ENCODE data around the gene PPBP.

The PPBP gene, protein sequence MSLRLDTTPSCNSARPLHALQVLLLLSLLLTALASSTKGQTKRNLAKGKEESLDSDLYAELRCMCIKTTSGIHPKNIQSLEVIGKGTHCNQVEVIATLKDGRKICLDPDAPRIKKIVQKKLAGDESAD

DNA sequence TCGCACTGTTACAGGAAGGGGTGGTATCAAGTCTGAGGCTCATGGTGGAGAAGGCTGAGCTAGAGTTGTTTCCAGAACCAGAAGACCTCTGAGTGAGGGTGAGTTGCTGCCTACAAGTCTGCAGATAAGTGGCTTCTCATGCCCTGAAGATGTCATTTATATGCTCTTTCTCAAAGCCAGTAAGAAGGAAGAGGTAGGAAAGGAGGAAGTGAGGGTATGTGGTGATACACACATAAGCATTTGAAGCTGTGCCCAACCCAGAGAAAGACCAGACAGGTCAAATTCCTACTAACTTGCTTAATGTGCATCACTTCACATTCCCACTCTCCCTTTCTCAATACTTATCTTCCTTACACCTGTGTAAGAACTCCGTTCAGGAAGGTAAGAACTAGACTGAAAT lies at the start of gene PPBP:
Gene PPBP (minus strand): TSS at position 130 of the 400 bp plus-strand sequence. CDS start 87 bp downstream, at position 43.
- H3K27me3 Mint-ChIP-seq = no peaks in the 10 kb centered on the region
- H3K36me3 Mint-ChIP-seq (ENCODE audit: insufficient read depth) = no peaks in the 10 kb centered on the region
- no peaks in the 10 kb centered on the region for H3K4me1 Mint-ChIP-seq
- H3K9me3 Mint-ChIP-seq = no peaks in the 10 kb centered on the region
- ATAC-seq (replicated peaks; ENCODE audit: extremely low read depth, poor library complexity, severe bottlenecking) (no peak), DNase-seq (ENCODE audit: low spot score in 2 of 2) (no peak)
- no peak within 1 kb of the TSS for H3K27ac Mint-ChIP-seq (ENCODE audit: low read depth)
- no peak within 1 kb of the TSS for H3K4me3 Mint-ChIP-seq

DNA sequence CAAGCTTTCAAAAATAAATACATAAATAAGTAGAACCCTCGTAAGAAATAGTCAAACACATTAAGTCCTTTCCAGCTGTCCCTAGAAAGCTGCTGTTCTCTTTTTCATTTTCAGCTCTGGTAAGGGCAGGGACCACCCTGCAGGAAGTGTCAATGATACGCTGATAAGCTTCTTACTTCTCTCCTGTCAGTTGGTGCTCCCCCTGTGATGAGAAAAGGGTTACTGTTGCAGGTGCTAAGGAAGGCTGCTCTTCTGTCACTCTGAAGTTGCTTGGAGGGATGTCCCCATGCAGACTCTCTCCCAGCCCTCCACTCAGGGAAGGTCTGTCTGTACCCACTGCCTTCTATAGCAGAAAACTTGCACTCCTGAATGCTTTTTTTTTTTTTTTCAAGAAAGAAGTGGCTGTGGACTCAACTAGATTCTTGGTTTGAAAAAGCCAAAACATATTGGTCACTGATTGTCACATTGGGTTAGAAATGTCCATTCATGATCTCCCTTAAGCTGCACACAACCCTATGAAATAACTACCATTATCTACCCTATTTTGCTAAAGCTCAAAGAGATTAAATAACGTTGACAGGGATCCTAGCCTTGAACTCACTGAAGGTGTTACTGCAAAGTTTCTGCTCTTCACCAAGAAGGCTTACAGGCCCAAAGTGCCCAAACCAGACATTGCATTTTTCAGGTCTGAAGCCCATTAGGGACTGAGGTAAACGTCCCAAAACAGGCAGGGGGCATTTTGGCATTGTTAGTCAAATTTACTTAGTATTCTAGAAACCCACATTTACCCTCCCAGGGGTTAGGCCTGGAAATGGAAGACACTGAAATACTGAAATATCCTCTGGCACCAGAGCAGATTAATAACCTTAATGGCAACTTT lies 49.3 kb upstream of the PPBP start:
- Mint-ChIP-seq H3K27ac (ENCODE audit: low read depth) (no peak overlapping the region), H3K36me3 (ENCODE audit: insufficient read depth) (peaks cover 3% of the 10 kb centered on the region), H3K9me3 (peaks cover 5% of the 10 kb centered on the region), H3K27me3 (peaks cover 46% of the 10 kb centered on the region), H3K4me1 (peaks cover 14% of the 10 kb centered on the region), H3K4me3 (peak overlapping the region; percentile 67)
- DNase-seq (ENCODE audit: low spot score in 2 of 2) (no peak), ATAC-seq (replicated peaks; ENCODE audit: extremely low read depth, poor library complexity, severe bottlenecking) (no peak)

DNA sequence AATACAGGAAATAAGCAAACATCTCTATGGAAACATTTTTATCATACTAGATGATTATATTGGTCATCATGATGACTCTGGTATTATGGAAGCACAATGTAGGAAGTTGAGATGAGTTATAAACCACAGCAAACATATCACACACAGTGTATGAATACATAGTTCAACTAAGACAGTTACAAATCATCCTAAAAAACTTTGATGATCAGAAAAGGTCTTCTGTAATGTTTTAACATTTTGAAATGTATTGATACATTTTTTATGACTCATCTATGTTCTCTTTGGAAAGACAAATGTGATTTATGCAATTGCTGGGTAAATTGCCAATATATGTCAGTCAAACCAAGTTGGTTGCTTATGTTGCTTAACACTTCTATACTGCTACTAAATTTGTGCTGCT lies 45.7 kb upstream of the PPBP start:
- H3K9me3 Mint-ChIP-seq = peaks cover 7% of the 10 kb centered on the region
- H3K27ac Mint-ChIP-seq (ENCODE audit: low read depth) = no peak overlapping the region
- ATAC-seq (replicated peaks; ENCODE audit: extremely low read depth, poor library complexity, severe bottlenecking) (no peak), DNase-seq (ENCODE audit: low spot score in 2 of 2) (no peak)
- no peak overlapping the region for H3K4me3 Mint-ChIP-seq
- H3K36me3 Mint-ChIP-seq (ENCODE audit: insufficient read depth) = peaks cover 3% of the 10 kb centered on the region
- peaks cover 5% of the 10 kb centered on the region for H3K4me1 Mint-ChIP-seq
- peaks cover 16% of the 10 kb centered on the region for H3K27me3 Mint-ChIP-seq

DNA sequence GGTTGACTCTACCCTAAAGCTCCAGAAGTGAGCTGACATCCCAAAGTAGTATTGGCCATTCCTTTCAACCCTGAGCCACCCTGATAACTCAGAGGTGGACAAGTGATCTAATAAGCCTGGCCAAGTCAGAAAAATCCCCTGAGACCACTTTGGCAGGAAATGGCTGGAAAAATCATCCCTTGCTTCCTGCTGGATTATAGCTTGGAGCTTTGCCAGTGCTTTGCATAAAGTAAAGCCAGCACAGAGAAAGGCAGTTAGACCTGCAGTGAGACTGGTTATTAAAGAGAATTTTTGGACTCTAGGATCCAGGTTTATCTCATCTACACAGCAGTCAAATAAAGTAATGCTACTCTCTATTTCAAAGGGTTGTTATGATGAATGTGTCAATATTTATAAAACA lies 44.1 kb upstream of the PPBP start:
- ATAC-seq (replicated peaks; ENCODE audit: extremely low read depth, poor library complexity, severe bottlenecking) (no peak), DNase-seq (ENCODE audit: low spot score in 2 of 2) (no peak)
- H3K4me3 Mint-ChIP-seq = no peak overlapping the region

DNA sequence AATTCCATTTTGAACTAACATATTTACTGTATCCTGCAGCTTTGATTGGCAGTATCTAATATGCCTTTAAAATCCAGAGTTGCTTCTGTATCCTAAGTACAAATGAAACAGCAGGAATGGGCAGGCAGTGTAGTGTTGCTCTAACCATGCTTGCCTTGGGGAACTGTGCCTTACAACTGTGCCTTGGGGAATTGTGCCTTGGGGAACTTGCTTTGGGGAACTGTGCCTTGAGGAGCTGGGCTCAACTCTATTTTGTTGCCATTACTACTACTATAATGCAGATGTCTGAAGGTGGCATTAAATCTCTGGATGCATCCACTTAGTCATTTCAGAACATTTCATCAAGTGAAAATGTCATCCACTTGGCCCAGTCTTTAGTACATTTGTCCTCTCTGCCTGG lies 43.6 kb upstream of the PPBP start:
- DNase-seq (ENCODE audit: low spot score in 2 of 2) = no peak
- H3K27me3 Mint-ChIP-seq = no peaks in the 10 kb centered on the region

More for the DNA sequence above, 44.1 kb upstream of the PPBP start:
- Mint-ChIP-seq H3K27me3 (peaks cover under 1% of the 10 kb centered on the region), H3K9me3 (peaks cover 13% of the 10 kb centered on the region), H3K4me1 (no peaks in the 10 kb centered on the region), H3K36me3 (ENCODE audit: insufficient read depth) (no peaks in the 10 kb centered on the region), H3K27ac (ENCODE audit: low read depth) (no peak overlapping the region)

DNA sequence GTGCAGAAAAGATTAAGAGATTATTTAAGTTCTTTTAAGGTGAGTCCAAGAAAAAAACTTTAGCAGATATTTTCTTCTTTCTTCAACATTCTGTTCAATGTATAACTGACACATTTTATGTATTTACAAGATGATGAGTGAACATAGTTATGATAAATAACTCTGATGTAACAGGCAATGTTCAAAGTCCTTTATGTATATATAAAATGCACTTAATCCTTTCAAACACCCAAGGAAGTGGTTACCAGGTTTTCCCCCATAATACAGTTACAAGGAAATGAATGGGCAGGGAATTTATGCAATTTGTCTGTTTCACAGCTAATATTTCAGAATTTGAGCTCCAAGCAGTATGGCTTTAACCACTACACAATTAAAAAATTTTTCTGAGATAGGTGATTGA lies 42.3 kb upstream of the PPBP start:
- no peaks in the 10 kb centered on the region for H3K27me3 Mint-ChIP-seq
- no peak overlapping the region for H3K4me3 Mint-ChIP-seq
- no peaks in the 10 kb centered on the region for H3K36me3 Mint-ChIP-seq (ENCODE audit: insufficient read depth)
- ATAC-seq (replicated peaks; ENCODE audit: extremely low read depth, poor library complexity, severe bottlenecking) (no peak), DNase-seq (ENCODE audit: low spot score in 2 of 2) (no peak)
- H3K27ac Mint-ChIP-seq (ENCODE audit: low read depth) = no peak overlapping the region
- no peaks in the 10 kb centered on the region for H3K4me1 Mint-ChIP-seq
- H3K9me3 Mint-ChIP-seq = peaks cover 13% of the 10 kb centered on the region

More for the DNA sequence above, 43.6 kb upstream of the PPBP start:
- Mint-ChIP-seq H3K4me3 (no peak overlapping the region), H3K4me1 (no peaks in the 10 kb centered on the region), H3K27ac (ENCODE audit: low read depth) (no peak overlapping the region), H3K9me3 (peaks cover 13% of the 10 kb centered on the region), H3K36me3 (ENCODE audit: insufficient read depth) (no peaks in the 10 kb centered on the region)
- ATAC-seq (replicated peaks; ENCODE audit: extremely low read depth, poor library complexity, severe bottlenecking) = no peak

DNA sequence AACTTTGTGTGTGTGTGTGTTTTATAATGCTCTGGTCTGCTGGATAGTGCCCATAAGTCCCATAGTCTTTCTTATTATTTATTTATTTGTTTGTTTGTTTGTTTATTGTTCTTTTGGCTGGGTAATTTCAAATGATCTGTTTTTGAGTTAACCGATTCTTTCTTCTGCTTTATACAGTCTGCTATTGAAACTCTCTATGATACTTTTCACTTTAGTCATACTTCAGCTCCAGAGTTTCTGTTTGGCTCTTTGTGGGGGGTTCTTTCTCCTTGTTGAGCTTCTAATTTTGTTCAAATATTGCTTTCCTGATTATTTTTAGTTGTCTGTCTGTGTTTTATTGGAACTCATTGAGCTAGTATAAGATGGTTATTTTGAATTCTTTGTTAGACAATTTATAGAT lies 40.5 kb upstream of the PPBP start:
- Mint-ChIP-seq H3K36me3 (ENCODE audit: insufficient read depth) (no peaks in the 10 kb centered on the region), H3K9me3 (peaks cover 13% of the 10 kb centered on the region), H3K27me3 (no peaks in the 10 kb centered on the region), H3K4me1 (no peaks in the 10 kb centered on the region), H3K4me3 (no peak overlapping the region), H3K27ac (ENCODE audit: low read depth) (no peak overlapping the region)
- ATAC-seq (replicated peaks; ENCODE audit: extremely low read depth, poor library complexity, severe bottlenecking) = no peak
- DNase-seq (ENCODE audit: low spot score in 2 of 2) = no peak

DNA sequence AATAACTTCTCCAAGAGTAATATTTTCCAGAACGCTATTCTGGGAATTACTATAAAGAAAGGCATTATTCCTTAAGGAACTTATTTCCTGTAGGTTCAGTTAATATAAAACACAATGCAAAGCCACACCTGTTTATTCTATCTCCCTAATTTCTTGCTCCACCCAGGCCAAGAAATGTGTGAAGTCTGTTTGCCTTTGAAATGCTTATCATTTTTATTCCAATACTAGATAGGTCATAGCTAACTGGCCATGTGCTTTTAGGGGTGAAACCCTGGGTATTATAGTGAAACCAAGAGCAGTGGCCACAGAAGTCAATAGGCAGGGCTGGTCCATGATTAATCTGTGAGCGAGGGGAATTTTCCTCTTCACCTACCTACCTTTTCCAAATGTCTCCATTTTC lies 35.7 kb upstream of the PPBP start:
- no peak overlapping the region for H3K4me3 Mint-ChIP-seq
- ATAC-seq (replicated peaks; ENCODE audit: extremely low read depth, poor library complexity, severe bottlenecking) = no peak
- no peaks in the 10 kb centered on the region for H3K4me1 Mint-ChIP-seq
- H3K9me3 Mint-ChIP-seq = peaks cover 5% of the 10 kb centered on the region
- no peak overlapping the region for H3K27ac Mint-ChIP-seq (ENCODE audit: low read depth)
- no peak for DNase-seq (ENCODE audit: low spot score in 2 of 2)
- no peaks in the 10 kb centered on the region for H3K27me3 Mint-ChIP-seq
- H3K36me3 Mint-ChIP-seq (ENCODE audit: insufficient read depth) = no peaks in the 10 kb centered on the region

DNA sequence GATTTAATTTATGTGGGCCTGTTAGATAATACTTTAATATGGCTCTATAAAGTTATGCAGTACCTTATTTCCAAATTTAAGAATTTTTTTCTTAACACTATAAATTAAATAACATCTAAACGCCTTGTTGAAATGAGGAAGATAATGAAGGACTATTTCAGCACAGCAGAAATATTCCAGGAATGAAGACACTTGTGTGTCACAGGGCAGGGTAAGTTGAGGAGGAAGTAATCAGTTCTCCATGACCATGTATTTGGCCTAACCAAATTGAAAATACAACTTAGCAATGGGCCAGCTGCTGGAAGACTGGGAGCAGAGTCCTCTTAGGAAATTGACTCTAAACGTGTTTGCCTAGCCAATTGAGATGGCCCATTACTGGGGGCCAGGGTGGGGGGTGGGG lies 33.6 kb upstream of the PPBP start:
- Mint-ChIP-seq H3K27ac (ENCODE audit: low read depth) (no peak overlapping the region), H3K36me3 (ENCODE audit: insufficient read depth) (no peaks in the 10 kb centered on the region), H3K9me3 (no peaks in the 10 kb centered on the region), H3K4me1 (no peaks in the 10 kb centered on the region), H3K27me3 (no peaks in the 10 kb centered on the region), H3K4me3 (no peak overlapping the region)
- DNase-seq (ENCODE audit: low spot score in 2 of 2) (no peak), ATAC-seq (replicated peaks; ENCODE audit: extremely low read depth, poor library complexity, severe bottlenecking) (no peak)

DNA sequence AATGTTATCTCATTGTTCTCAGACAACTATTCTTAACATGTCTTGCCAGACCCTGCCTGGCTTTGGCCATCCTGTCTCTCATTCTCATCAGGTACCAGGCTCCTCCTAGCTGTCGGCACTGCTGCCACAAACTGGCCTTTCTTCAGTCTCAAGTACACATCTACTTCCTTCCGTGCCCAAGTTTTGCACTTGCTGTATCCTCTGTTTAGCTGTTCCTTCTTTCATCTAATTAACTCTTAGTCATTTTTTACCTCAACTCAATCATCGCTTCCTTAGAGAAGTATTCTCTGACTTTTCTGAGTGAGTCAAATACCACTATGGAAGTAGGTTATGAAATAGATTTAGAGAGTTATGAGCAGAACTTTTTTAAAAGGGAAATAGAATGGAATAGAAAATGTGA lies 30.8 kb upstream of the PPBP start:
- DNase-seq (ENCODE audit: low spot score in 2 of 2) (no peak), ATAC-seq (replicated peaks; ENCODE audit: extremely low read depth, poor library complexity, severe bottlenecking) (no peak)
- Mint-ChIP-seq H3K27me3 (no peaks in the 10 kb centered on the region), H3K4me3 (no peak overlapping the region), H3K4me1 (no peaks in the 10 kb centered on the region), H3K27ac (ENCODE audit: low read depth) (no peak overlapping the region), H3K36me3 (ENCODE audit: insufficient read depth) (no peaks in the 10 kb centered on the region), H3K9me3 (no peaks in the 10 kb centered on the region)

DNA sequence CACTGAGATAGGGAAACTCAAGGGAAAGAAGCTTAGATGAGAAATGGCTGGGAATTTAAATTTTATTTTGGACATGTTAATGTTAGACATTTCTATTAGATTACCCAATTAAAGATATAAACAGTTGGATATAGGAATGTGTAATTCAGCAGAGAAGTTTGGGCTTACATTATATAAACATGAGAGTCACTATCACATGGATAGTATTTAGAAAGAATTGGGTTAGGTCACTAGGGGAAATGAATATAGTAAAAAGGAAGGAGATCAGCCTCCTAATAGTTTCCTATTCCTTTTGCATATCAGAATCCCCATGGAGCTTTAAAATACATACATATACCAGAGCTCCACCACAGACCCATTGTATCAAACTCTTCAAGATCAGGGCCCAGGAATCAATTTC lies 30.1 kb upstream of the PPBP start:
- no peak overlapping the region for H3K4me3 Mint-ChIP-seq
- DNase-seq (ENCODE audit: low spot score in 2 of 2) (no peak), ATAC-seq (replicated peaks; ENCODE audit: extremely low read depth, poor library complexity, severe bottlenecking) (no peak)
- peak overlapping the region; percentile 85 for H3K27ac Mint-ChIP-seq (ENCODE audit: low read depth)
- no peaks in the 10 kb centered on the region for H3K36me3 Mint-ChIP-seq (ENCODE audit: insufficient read depth)
- H3K4me1 Mint-ChIP-seq = no peaks in the 10 kb centered on the region
- no peaks in the 10 kb centered on the region for H3K27me3 Mint-ChIP-seq
- H3K9me3 Mint-ChIP-seq = no peaks in the 10 kb centered on the region

DNA sequence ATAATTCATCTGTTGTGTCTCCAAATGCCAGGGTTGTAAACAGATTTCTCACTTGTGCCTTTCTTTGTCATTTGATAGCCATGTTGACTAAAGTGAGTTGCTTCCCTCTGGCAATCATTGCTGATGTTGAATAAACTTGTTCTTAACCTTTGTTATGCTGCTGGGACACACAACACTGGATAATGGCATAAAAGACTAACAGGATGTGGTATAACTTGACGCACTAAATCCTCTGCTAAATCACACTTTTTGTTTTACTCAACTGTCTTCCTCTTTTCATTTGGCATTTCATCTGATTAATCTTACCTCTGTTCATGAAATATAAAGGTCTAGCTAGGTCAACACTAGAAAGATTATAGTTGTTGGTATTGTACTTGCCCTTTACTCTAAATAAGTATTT lies 28.1 kb upstream of the PPBP start:
- no peaks in the 10 kb centered on the region for H3K9me3 Mint-ChIP-seq
- H3K4me1 Mint-ChIP-seq = no peaks in the 10 kb centered on the region
- ATAC-seq (replicated peaks; ENCODE audit: extremely low read depth, poor library complexity, severe bottlenecking) = peak; percentile 59
- no peak overlapping the region for H3K4me3 Mint-ChIP-seq
- H3K27ac Mint-ChIP-seq (ENCODE audit: low read depth) = no peak overlapping the region
- no peaks in the 10 kb centered on the region for H3K36me3 Mint-ChIP-seq (ENCODE audit: insufficient read depth)
- H3K27me3 Mint-ChIP-seq = no peaks in the 10 kb centered on the region
- DNase-seq (ENCODE audit: low spot score in 2 of 2) = no peak

DNA sequence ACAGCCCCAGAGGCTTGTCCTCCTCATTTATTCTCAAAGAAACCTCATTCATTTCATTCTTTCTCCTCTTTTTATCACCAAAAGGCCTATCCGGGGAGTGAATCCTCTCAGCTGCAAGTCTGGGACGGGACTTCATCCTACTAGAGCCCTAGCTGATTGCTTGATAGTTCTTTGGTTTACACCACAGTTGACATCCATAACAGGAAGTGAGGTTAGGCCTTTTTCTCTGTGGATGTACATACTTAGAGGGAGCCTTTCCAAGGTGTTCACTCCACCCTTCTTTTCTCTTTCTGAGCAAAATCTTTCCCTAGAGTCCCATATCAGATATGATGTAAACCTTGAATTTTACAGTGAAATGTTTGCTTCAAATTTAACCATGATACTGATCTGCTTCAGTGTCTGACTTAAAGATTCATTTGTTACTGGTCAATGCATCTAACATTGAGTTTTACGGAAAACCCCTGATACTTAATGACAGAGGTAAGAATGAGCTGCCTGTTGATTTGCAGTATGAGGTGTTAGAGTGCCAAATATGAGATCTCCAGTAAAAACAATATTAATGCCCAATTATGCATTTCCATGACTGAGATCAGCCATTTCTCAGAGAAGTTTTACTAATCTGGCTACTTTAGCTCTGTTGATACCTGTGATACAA lies 27.3 kb upstream of the PPBP start:
- Mint-ChIP-seq H3K36me3 (ENCODE audit: insufficient read depth) (no peaks in the 10 kb centered on the region), H3K27ac (ENCODE audit: low read depth) (peak overlapping the region; percentile 5), H3K4me3 (no peak overlapping the region), H3K9me3 (no peaks in the 10 kb centered on the region), H3K27me3 (no peaks in the 10 kb centered on the region), H3K4me1 (no peaks in the 10 kb centered on the region)
- DNase-seq (ENCODE audit: low spot score in 2 of 2) = no peak
- ATAC-seq (replicated peaks; ENCODE audit: extremely low read depth, poor library complexity, severe bottlenecking) = no peak

Measured in central memory CD8-positive, alpha-beta T cell (primary cell).